TTC549 (cell line): ENCODE data around the gene WNT5B.
"Not testable (repeated sequence)": the region's sequence is repeated elsewhere in the genome, so short reads cannot be mapped to it uniquely, and the experiment has no call there.

Experiments used
- FAIRE-seq: peaks from 2 replicates; lab custom pipeline; 2012; peaks lifted over from hg19 to GRCh38; lab: Jason Lieb, UNC

The WNT5B gene

GRCh38 chr12:1598757-1599156 lies 30.3 kb upstream of the WNT5B start:
- FAIRE-seq = no peak

- not testable (repeated sequence) for FAIRE-seq
These were observed 26.3 kb upstream of the WNT5B start for GRCh38 chr12:1602706-1603105.

- FAIRE-seq = no peak
These were observed 25.6 kb upstream of the WNT5B start for GRCh38 chr12:1603269-1603993.

- FAIRE-seq = no peak
These were observed 24.6 kb upstream of the WNT5B start for GRCh38 chr12:1604464-1604863.

- FAIRE-seq = no peak
These were observed 23.7 kb upstream of the WNT5B start for GRCh38 chr12:1605129-1606020.

GRCh38 chr12:1606021-1606622 lies 22.9 kb upstream of the WNT5B start:
- no peak for FAIRE-seq

GRCh38 chr12:1607940-1608712 lies 20.9 kb upstream of the WNT5B start:
- FAIRE-seq = no peak

- no peak for FAIRE-seq
These were observed 20.3 kb upstream of the WNT5B start for GRCh38 chr12:1608713-1609119.

- FAIRE-seq = no peak
These were observed 18.9 kb upstream of the WNT5B start for GRCh38 chr12:1610072-1610643.

GRCh38 chr12:1611803-1612572 lies 17.0 kb upstream of the WNT5B start:
- no peak for FAIRE-seq

GRCh38 chr12:1613860-1614259 lies 15.2 kb upstream of the WNT5B start:
- FAIRE-seq = no peak

GRCh38 chr12:1614360-1614759 lies 14.7 kb upstream of the WNT5B start:
- no peak for FAIRE-seq

GRCh38 chr12:1616233-1617066 lies 12.6 kb upstream of the WNT5B start:
- no peak for FAIRE-seq

- no peak for FAIRE-seq
These were observed 10.5 kb upstream of the WNT5B start for GRCh38 chr12:1618489-1618888.

- FAIRE-seq = no peak
These were observed 9.9 kb upstream of the WNT5B start for GRCh38 chr12:1619159-1619558.

GRCh38 chr12:1619587-1619986 lies 9.4 kb upstream of the WNT5B start:
- FAIRE-seq = no peak

- FAIRE-seq = no peak
These were observed 8.9 kb upstream of the WNT5B start for GRCh38 chr12:1620092-1620491.

- FAIRE-seq = no peak
These were observed 6.6 kb upstream of the WNT5B start for GRCh38 chr12:1622406-1622805.

- FAIRE-seq = no peak
These were observed 504 bp downstream of the WNT5B start for GRCh38 chr12:1629338-1630132.
